Muscle layer of duodenum (tissue), 2 donors: ENCODE measurements around the gene ZBTB22.

Experiments
- H3K27ac ChIP-seq: one replicate; pipeline ENCODE4 v1.7.0; 2013; ENCODE audit warnings: mild to moderate bottlenecking, low read length
- H3K27me3 ChIP-seq: one replicate; pipeline ENCODE4 v1.7.0; 2013; ENCODE audit warnings: low read depth, mild to moderate bottlenecking, control low read depth, low read length
- H3K36me3 ChIP-seq, 2 donors: one replicate each; pipeline ENCODE4 v1.7.0; 2013; ENCODE audit warnings: low read length in 2 of 2, control low read depth in 1 of 2, mild to moderate bottlenecking in 1 of 2; ENCODE audit not compliant: insufficient read depth in 2 of 2, control insufficient read depth in 1 of 2
- H3K4me1 ChIP-seq, 2 donors: one replicate each; pipeline ENCODE4 v1.7.0; 2013; ENCODE audit warnings: low read length in 2 of 2, mild to moderate bottlenecking in 2 of 2, control low read depth in 1 of 2, moderate library complexity in 1 of 2; ENCODE audit not compliant: insufficient read depth in 2 of 2, control insufficient read depth in 1 of 2
- H3K4me3 ChIP-seq, 2 donors: one replicate each; pipeline ENCODE4 v1.7.0; 2013; ENCODE audit warnings: low read length in 2 of 2, low read depth in 1 of 2, mild to moderate bottlenecking in 1 of 2
- H3K9me3 ChIP-seq, 2 donors: one replicate each; pipeline ENCODE4 v1.7.0; 2013; ENCODE audit warnings: low read length in 2 of 2, control low read depth in 1 of 2, mild to moderate bottlenecking in 1 of 2; ENCODE audit not compliant: control insufficient read depth in 1 of 2
- donor health status: healthy.

Gene ZBTB22

DNA sequence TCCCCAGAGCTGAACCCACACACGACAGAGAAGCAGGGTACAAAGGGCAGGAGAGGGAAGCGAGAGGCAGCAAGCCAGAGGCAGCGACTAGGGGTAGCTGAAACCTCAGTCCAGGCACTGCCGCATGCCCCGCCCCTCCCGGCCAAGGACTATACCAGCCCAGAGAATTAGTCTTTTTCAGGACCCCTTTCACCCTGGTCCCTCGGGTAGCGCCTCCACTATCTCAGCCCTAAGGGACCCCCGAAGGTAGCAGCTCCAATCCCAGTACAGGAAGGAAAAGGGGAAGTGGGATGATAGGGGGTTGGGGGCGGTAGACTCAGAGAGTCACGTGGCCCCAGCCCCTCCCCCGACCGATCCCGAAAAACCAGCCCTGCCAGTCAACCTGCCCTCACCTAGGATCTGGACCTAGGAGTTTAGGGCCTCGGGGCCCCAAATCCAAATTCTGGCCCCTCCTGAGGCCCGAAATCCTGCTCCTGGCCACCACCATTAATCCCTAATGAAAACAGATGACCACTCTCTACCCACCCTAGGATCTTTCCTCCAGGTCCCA is 20.1 kb downstream of the ZBTB22 start:
- Histone ChIP-seq H3K27me3 (no peaks in the 10 kb centered on the region), H3K4me3 (peak overlapping the region; percentile 48 to 70), H3K9me3 (no peaks in the 10 kb centered on the region), H3K4me1 (peaks cover 0 to 20% of the 10 kb centered on the region in 2 donors), H3K27ac (peak overlapping the region; percentile 16), H3K36me3 (peaks cover 12 to 35% of the 10 kb centered on the region in 2 donors)

DNA sequence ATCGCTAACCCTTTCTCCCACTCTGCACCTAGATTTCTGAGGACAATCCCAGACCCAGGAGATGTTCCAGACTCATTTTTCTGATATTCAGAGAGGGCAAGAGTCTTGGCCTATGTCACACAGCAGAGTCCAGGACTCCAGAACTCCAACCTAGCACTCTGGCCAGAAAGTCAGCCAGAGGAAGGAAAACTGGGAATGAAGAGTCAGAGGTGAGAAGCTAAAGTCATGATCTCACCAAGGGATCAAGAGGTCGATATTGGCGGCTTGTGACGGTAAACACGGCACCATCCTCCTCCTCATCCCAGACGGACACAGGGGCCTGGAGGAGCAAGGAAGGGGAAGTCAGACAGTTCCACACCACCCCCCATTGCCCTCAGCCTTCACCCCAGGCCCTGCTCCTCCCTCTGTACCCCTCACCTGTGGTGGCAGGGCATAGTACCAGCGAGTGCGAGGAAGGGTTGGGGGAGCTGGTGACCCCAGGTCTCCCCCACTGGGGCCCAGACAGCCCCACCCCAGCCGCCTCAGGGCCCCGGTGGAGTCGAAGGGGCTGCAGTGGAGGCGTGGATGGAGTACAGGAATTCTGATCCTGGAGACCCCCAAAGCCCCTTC is 20.6 kb downstream of the ZBTB22 start:
- H3K4me3 ChIP-seq = peak overlapping the region; percentile 48 to 70
- H3K27me3 ChIP-seq = no peaks in the 10 kb centered on the region
- H3K36me3 ChIP-seq = peaks cover 16 to 40% of the 10 kb centered on the region in 2 donors

DNA sequence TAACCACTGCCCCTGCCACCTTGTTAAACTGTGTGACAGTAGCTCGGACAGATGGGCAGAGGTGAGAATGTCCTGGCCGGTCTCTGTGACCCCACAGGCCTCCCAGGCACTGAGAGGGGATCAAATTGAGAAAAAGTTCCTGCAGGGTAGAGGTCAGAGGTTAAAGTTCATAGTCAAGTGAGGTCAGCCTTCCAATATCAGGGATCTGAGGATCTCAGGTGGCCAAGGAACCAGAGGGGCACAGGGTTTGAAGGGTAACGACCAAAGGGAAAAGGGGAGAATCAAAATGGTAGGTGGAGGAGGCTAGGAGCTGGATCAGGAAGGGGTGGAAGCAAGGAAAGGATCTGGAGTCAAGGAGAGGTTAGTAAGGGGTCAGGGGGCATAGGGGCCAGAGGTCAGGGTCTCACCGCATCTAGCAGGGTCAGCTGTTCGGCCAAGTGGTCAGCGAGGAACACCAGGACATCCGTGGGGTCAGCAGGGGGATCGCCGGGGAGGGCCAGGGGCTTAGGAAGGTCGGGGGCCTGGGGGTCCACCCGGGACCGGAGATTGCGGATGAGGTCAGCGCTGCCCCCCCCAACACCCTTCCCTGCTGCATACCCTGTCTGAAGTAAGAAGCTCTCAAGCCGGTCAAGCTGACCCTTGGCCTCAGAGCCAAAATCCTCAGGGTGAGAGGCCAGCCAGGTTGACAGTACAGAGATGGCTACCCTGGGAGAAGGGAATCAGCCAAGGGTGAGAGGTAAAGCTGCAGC is 21.7 kb downstream of the ZBTB22 start:
- no peak overlapping the region for H3K27ac ChIP-seq
- peaks cover 0 to 20% of the 10 kb centered on the region in 2 donors for H3K4me1 ChIP-seq
- no peaks in the 10 kb centered on the region for H3K27me3 ChIP-seq
- H3K36me3 ChIP-seq = peaks cover 21 to 51% of the 10 kb centered on the region in 2 donors
- no peak overlapping the region for H3K4me3 ChIP-seq
- H3K9me3 ChIP-seq = no peaks in the 10 kb centered on the region

More for the DNA sequence above, 20.6 kb downstream of the ZBTB22 start:
- H3K27ac ChIP-seq = no peak overlapping the region
- H3K4me1 ChIP-seq = peaks cover 0 to 20% of the 10 kb centered on the region in 2 donors
- no peaks in the 10 kb centered on the region for H3K9me3 ChIP-seq

DNA sequence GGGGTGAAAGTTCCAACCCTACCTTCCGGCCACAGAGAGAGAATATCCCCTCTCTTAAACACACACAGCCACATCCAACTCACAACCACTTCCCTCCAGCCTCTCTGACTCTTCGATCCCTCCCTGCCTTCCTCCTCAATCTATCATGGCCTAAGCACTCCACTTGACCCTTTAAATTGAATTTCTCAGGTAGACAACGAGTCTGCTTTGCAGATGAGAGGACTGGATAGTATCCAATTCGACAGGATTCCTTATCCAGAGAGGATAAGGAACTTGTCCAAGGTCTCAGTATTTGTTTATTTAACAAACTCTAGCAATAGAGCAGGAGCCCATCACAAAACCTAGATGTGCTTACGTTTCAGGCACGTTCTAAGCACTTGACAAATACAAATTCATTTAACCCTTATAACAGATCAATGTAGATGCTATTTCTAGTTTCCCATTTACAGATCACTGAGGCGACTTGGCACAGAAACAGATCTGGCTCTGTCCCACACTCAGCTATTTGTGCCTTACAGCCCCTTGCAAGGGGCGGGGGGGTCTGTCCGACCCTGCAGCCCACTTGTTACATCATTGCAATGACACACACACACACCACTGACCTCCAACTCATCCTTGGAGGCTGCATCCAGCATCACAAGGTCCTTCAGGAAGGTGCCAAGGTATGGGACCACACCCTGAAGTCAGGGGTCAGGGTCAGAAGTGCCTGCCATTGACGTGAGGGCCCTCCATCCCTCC is 23.3 kb downstream of the ZBTB22 start:
- H3K27me3 ChIP-seq = no peaks in the 10 kb centered on the region
- no peak overlapping the region for H3K27ac ChIP-seq
- H3K4me1 ChIP-seq = peaks cover 8 to 24% of the 10 kb centered on the region in 2 donors
- H3K9me3 ChIP-seq = no peaks in the 10 kb centered on the region
- H3K4me3 ChIP-seq = no peak overlapping the region
- peaks cover 21 to 52% of the 10 kb centered on the region in 2 donors for H3K36me3 ChIP-seq

DNA sequence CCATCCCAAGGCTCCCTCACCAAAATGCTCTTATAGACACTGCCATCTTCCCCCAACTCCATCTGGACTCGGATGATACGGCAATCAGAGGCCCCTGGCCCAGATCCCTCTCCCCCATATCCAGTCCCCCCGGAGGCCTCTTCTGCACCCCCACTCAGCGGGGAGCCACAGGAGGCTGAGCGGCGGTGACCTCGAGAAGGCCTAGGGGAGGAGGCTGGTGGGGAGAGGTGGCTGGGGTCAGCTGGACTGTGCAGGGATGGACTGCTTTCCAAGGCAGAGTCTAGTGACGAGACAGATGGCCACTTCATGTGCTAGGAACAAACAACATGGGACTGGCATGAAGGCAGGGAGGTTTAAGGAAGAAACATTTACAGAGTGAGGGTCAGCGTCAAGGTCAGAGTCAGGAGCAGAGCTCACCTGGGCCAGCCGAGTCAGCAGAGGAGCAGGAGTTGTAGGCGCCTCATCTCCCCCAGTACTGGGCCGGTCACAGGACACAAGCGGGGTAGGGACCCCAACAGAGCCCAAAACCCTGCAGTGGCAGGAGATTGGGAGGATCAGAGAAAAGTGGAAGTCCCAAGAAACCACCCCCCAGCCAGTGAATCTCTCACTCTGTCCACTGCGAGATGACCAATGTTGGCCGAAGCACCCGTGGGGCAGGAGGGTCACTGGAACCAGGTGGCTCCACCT is 24.4 kb downstream of the ZBTB22 start:
- H3K4me1 ChIP-seq = peaks cover 11 to 29% of the 10 kb centered on the region in 2 donors
- no peak overlapping the region for H3K4me3 ChIP-seq
- H3K27me3 ChIP-seq = no peaks in the 10 kb centered on the region
- H3K9me3 ChIP-seq = no peaks in the 10 kb centered on the region
- H3K36me3 ChIP-seq = peaks cover 21 to 52% of the 10 kb centered on the region in 2 donors
- H3K27ac ChIP-seq = no peak overlapping the region

DNA sequence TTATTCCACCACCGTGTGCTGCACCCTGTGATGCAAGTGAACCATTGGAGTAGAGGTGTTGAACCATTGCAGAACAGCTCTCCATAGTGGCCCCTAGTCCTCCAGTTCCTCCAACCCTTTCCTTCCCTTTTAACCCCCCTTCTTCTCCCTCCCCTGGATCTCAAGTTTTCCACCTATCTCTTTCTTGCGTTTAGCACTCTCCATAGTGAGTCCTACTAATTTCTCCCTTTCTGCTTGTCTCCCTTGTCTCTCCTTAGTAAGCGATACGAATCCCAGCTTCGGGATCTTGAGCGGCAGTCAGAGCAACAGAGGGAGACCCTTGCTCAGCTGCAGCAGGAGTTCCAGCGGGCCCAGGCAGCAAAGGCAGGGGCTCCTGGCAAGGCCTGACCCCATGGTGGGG is 27.1 kb downstream of the ZBTB22 start:
- Histone ChIP-seq H3K27me3 (no peaks in the 10 kb centered on the region), H3K36me3 (peaks cover 24 to 57% of the 10 kb centered on the region in 2 donors), H3K4me3 (peak overlapping the region; percentile 97 to 99), H3K27ac (no peak overlapping the region), H3K9me3 (no peaks in the 10 kb centered on the region), H3K4me1 (peaks cover 14 to 27% of the 10 kb centered on the region in 2 donors)

DNA sequence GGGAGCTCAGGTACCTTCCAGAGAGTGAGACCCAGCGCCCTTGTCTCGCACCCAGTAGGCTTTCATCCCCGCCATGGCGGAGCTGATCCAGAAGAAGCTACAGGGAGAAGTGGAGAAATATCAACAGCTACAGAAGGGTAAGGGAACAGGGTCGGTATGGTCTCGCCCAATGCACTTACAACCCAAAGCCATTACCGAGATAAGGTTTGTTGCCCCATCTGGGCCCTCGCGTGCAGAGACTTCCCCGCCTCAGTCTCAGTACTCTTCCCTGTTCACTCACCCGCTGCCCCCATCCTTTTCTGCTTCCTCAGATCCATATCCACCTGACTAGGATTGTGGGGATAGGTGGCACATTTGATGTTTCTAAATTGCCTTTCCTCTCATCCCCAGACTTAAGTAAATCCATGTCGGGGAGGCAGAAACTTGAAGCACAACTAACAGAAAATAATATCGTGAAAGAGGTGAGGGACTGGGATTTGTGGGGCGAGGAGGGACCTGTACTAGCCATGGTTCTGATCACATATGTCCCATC is 27.7 kb downstream of the ZBTB22 start:
- Histone ChIP-seq H3K27ac (peak overlapping the region; percentile 92), H3K4me3 (peak overlapping the region; percentile 97 to 99), H3K27me3 (no peaks in the 10 kb centered on the region), H3K9me3 (no peaks in the 10 kb centered on the region), H3K4me1 (peaks cover 14 to 27% of the 10 kb centered on the region in 2 donors), H3K36me3 (peaks cover 24 to 55% of the 10 kb centered on the region in 2 donors)

DNA sequence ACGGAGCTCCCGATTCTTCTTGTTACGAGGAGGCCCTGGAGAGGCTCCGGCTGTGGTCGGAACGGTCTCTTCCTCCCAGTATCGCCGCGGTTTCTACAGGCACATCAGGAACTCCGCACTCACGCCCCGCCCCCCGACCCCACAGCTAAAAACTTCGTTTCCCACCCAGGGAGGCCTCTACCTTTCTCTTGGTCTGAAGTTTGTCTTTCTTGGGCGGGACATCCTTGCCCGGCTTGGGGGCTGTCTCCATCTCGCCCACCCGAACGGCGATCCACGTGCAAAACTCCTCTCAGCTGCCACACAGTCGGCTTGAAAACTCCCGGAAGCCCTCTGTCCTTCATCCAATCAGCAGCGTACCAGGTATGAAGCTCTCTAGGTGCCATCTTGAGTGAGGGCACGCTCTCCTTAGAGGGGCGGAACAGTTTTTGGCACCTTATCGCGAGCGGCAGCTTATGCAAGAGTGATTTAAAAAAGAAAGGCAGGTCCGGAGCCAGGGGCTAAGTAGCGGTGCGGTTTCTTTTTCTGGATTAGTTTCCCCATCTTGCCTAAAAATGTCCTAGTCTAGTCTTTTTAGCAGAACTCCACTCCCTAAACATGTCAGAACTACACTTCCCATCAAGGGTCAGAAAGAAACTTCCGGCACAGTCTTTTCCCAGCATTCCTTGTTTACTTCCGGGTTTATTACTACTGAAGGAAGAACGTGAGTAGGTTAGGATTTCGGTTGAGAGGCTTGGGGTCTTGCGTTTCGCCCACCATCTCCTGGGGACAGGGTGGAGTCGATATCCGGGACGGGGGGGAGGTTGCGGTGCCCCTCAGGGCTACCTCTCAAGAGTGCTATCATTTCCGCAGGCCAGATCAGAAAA is 28.4 kb downstream of the ZBTB22 start, which contains the start of the genes PFDN6 and WDR46:
Gene PFDN6, plus strand, starts transcription at position 681 of the 863 bp plus-strand sequence. CDS start 256 bp downstream, outside the sequence.
Gene WDR46, minus strand, starts transcription at position 319 of the 863 bp plus-strand sequence. Its CDS starts 69 bp downstream, at position 250.
- Histone ChIP-seq H3K27me3 (no peaks in the 10 kb centered on the region), H3K27ac (peak within 1 kb of the TSS; percentile 92), H3K4me1 (peaks cover 14 to 23% of the 10 kb centered on the region in 2 donors), H3K36me3 (peaks cover 22 to 59% of the 10 kb centered on the region in 2 donors), H3K4me3 (peak within 1 kb of the TSS; percentile 97 to 99), H3K9me3 (no peaks in the 10 kb centered on the region)

DNA sequence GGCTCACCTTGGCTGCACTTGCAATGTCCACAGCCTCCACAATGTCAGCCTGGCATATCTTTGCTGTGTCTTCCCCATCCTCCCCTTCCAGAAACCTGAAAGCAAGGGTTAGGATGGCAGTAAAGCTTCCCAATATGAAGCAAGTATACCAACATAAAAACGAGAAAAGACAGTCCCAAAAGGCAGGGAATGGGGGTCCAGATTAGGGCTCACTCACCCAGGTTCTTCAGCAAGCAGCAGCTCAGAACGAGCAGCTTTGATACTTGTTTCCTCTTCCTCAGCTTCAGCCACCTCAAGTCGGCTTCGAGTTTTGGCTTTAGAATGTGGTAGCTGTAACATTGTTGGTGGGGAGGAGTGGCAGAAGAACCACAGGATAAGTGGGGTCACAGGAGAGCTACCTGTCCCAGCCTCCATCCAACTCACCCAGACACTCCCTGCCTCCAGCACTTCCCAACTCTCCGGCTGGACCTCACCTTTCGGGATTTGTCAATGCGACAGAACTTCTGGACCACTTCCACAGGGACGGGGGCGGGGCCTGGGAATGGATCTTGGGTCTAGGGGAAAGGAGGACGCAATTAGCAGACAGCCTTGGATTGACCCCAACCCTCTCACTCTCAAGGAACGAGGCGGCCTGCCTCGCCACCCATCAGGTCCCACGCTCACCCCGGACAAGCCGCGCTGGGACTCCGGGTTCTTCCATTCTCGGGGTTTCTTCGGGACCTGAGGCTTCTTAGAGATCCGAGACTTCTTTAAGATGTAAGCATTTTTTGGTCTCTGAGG is 29.2 kb downstream of the ZBTB22 start:
- peaks cover 19 to 57% of the 10 kb centered on the region in 2 donors for H3K36me3 ChIP-seq
- H3K9me3 ChIP-seq = no peaks in the 10 kb centered on the region
- H3K4me3 ChIP-seq = peak overlapping the region; percentile 97 to 99
- no peaks in the 10 kb centered on the region for H3K27me3 ChIP-seq
- peak overlapping the region; percentile 92 for H3K27ac ChIP-seq
- H3K4me1 ChIP-seq = peaks cover 14 to 23% of the 10 kb centered on the region in 2 donors
